ENCODE results near the gene POMGNT2. TPM values are rescaled to one million over a fixed set of nuclear protein-coding genes. Genes with fewer than 3 reads are reported as not detected.

POMGNT2 gene
- total RNA-seq, 1 donor from 2014 or later: 10.8 TPM

GRCh38 chr3:43063114-43063513 is 42.8 kb downstream of the POMGNT2 start:
- no peak for DNase-seq

GRCh38 chr3:43062564-43063040 is 43.3 kb downstream of the POMGNT2 start:
- H3K4me3 ChIP-seq: no peak overlapping the region
- intact Hi-C loops (cut with DNase I): no loop called here
- H3K4me1 ChIP-seq: no peaks in the 10 kb centered on the region
- H3K9me3 ChIP-seq: no peaks in the 10 kb centered on the region
- no peak for TF ChIP-seq CTCF (IDR thresholded peaks at IDR 0.05)
- H3K36me3 ChIP-seq: no peaks in the 10 kb centered on the region
- DNase-seq: no peak
- ATAC-seq: peak; percentile 19
- no peak overlapping the region for H3K27ac ChIP-seq
- no peaks in the 10 kb centered on the region for H3K27me3 ChIP-seq

More at GRCh38 chr3:43063114-43063513, 42.8 kb downstream of the POMGNT2 start:
- intact Hi-C loops (cut with DNase I): no loop called here
- Histone ChIP-seq H3K4me3 (no peak overlapping the region), H3K4me1 (no peaks in the 10 kb centered on the region), H3K27me3 (no peaks in the 10 kb centered on the region), H3K36me3 (no peaks in the 10 kb centered on the region), H3K9me3 (no peaks in the 10 kb centered on the region), H3K27ac (no peak overlapping the region)
- TF ChIP-seq CTCF (IDR thresholded peaks at IDR 0.05): no peak
- peak; percentile 15 for ATAC-seq

DNA sequence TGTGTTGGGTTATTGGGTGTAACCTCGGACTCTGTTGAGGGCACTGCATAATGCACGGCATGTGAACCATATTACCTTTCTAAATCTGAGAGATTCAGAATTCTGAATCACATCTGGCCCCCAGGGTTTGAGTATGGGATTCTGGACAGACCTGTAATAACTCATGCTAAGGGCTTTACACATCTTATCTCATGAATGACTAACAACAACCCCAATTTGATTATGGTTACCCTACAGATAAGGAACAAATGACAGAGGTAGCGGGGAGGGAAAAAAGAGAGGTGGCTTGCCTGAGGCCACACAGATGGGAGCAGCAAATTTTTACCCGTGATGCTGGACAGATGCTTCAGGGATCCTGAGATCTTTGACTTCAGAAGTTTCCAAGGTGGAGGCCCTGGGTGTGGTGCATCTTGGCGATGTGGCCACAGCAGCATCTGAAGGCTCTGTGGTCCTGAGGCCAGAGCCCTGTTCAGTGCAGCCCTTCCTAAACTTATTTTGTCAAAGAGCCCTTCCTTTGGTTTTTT is 43.8 kb downstream of the POMGNT2 start:
- ATAC-seq: no peak
- no peak overlapping the region for H3K4me3 ChIP-seq
- no peaks in the 10 kb centered on the region for H3K9me3 ChIP-seq
- no peak for TF ChIP-seq CTCF (IDR thresholded peaks at IDR 0.05)
- intact Hi-C loops (cut with DNase I): no loop called here
- no peaks in the 10 kb centered on the region for H3K4me1 ChIP-seq
- no peaks in the 10 kb centered on the region for H3K36me3 ChIP-seq
- H3K27ac ChIP-seq: no peak overlapping the region
- no peak for DNase-seq
- no peaks in the 10 kb centered on the region for H3K27me3 ChIP-seq

DNA sequence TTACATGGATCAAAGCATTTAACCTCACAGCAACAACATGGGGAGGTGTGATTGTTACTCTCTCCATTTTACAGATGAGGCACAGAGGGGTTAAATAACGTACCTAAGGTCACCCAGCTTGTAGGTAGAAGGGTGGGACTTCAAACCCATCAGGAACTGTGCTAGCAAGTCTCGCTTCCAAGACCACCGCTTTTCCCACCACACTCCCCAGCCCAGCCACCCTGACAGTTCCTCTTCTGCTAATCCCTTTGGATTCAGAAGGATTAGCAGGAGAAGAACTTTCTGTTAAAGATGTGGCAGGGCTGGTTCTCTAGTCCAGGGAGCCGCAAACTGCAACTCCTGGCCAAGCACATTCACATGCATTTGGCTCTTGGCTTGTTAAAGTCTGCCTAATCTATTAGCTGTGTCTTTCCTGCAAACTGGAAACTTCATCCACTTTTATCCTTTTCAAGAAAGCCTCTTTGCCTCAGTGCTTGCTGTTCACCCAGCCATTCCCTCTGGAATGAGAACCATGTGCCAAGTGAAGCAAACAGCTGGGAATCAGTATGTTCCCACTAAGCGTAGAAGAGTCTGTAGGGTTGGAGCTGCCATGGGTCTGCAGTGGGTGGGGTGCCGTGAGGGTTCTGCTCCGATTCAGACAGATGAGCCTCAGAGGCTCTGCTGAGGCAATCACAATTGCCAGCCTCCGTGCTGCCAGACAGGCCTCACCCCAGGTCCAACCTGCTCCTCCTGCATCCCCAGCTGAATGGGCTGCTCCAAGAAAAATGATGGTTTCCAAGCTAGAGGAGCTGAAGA is 44.6 kb downstream of the POMGNT2 start:
- H3K27me3 ChIP-seq: no peaks in the 10 kb centered on the region
- intact Hi-C loops (cut with DNase I): no loop called here
- H3K4me1 ChIP-seq: no peaks in the 10 kb centered on the region
- H3K36me3 ChIP-seq: no peaks in the 10 kb centered on the region
- no peak for TF ChIP-seq CTCF (IDR thresholded peaks at IDR 0.05)
- DNase-seq (no peak), ATAC-seq (no peak)
- H3K9me3 ChIP-seq: no peaks in the 10 kb centered on the region
- no peak overlapping the region for H3K27ac ChIP-seq
- H3K4me3 ChIP-seq: no peak overlapping the region

DNA sequence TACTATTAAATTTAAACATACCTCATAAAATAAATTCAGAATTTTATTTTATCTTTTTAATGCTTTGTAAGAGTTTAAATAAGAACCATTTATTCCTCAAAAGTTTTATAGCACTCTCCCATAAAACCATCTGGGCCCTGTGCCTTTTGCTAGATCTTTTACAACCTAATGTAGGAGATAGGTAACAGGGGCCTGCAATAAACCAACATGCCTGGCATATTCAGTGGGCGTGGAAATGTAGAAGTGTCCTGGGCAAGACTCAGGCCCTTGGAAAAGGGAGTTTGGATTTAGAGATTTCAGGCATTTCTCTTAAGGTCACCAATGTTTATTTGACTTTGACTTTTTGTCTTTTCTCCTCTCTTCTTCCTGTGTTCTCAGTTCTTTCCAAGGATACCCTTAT is 46.4 kb downstream of the POMGNT2 start:
- Histone ChIP-seq H3K4me1 (no peaks in the 10 kb centered on the region), H3K36me3 (no peaks in the 10 kb centered on the region), H3K27ac (no peak overlapping the region), H3K4me3 (no peak overlapping the region), H3K9me3 (no peaks in the 10 kb centered on the region), H3K27me3 (no peaks in the 10 kb centered on the region)
- no peak for ATAC-seq
- TF ChIP-seq CTCF (IDR thresholded peaks at IDR 0.05): no peak
- no peak for DNase-seq
- intact Hi-C loops (cut with DNase I): no loop called here
